Endothelial cell of umbilical vein (primary cell): Measurements from ENCODE around the gene COL5A3.

ENCODE experiments used
- MYC ChIP-seq: IDR thresholded peaks from one replicate; pipeline ENCODE4 v1.6.1; 2011; ENCODE audit warnings: mild to moderate bottlenecking, low read depth, low read length
- POLR2A ChIP-seq: IDR thresholded peaks from 2 replicates; pipeline ENCODE4 v1.6.1; 2012; ENCODE audit warnings: low read depth, mild to moderate bottlenecking, control low read depth, low read length
- TF ChIP-seq, protein P1 (sequence below), 2 donors: IDR thresholded peaks; 1 replicate in 1 of 2; 2 replicates in 1 of 2; pipeline ENCODE4 v1.5.1; 2011; ENCODE audit warnings: low read length in 2 of 2, mild to moderate bottlenecking in 2 of 2, moderate library complexity in 2 of 2, control low read depth in 1 of 2, inconsistent platforms in 1 of 2, low read depth in 1 of 2; ENCODE audit not compliant: insufficient read depth in 1 of 2; ENCODE audit errors: extremely low read depth in 1 of 2

DNA sequence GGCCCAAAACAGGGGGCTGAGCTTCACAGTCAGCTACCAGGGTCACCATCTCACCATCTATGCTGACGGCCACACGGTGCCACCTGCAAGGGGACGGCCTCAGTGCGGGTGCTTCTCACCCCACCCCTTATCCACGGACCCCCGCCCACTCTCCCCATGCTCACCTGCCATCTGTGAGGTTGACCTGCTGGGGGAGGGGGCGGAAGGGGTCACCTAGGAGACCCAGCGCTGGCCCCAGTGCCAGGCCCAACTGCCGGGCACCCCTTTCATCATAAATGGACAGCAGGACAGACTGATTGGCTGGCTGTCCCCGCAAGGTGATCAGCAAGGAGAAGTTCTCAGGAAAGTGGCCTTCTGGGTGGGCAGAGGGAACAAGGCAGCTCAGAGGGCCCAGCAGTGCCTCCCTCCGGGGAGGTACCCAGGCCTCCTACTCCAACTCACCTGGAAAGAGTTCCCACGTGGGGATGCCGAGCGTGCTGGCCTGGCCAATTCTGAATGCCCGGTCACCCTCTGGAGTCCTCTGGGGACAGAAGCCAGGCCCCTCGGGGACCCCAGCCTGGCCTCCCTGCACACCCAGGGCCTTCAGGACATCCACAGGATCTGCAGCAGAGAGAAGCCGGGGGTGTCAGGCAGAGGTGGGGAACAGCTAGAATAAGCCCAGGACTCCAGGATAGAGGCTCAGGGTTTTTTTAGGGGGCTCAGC lies 4.5 kb downstream of the COL5A3 start:
- TF ChIP-seq, protein P1, sequence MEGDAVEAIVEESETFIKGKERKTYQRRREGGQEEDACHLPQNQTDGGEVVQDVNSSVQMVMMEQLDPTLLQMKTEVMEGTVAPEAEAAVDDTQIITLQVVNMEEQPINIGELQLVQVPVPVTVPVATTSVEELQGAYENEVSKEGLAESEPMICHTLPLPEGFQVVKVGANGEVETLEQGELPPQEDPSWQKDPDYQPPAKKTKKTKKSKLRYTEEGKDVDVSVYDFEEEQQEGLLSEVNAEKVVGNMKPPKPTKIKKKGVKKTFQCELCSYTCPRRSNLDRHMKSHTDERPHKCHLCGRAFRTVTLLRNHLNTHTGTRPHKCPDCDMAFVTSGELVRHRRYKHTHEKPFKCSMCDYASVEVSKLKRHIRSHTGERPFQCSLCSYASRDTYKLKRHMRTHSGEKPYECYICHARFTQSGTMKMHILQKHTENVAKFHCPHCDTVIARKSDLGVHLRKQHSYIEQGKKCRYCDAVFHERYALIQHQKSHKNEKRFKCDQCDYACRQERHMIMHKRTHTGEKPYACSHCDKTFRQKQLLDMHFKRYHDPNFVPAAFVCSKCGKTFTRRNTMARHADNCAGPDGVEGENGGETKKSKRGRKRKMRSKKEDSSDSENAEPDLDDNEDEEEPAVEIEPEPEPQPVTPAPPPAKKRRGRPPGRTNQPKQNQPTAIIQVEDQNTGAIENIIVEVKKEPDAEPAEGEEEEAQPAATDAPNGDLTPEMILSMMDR (IDR thresholded peaks at IDR 0.05; ENCODE audit: extremely low read depth in 1 of 2, insufficient read depth in 1 of 2, low read depth in 1 of 2, low read length in 2 of 2) = no peak
- TF ChIP-seq MYC (no peak), POLR2A (no peak)
